Measurements from ENCODE around the gene UBL4A.

The UBL4A gene

GRCh38 chrX:154481911-154482601 lies 4.4 kb downstream of the UBL4A start:
- DNase-seq, result no peak

- DNase-seq, result no peak
Measured at GRCh38 chrX:154481195-154481594, 5.2 kb downstream of the UBL4A start.

GRCh38 chrX:154478728-154479622 lies 7.4 kb downstream of the UBL4A start, which contains the start of gene LAGE3:
Gene LAGE3 (minus strand): TSS chrX:154479281. CDS start chrX:154478915, 366 bp downstream.
- peak; percentile 81 for DNase-seq

GRCh38 chrX:154477891-154478477 lies 8.4 kb downstream of the UBL4A start:
- no peak for DNase-seq

- DNase-seq, result no peak
Measured at GRCh38 chrX:154476821-154477220, 9.6 kb downstream of the UBL4A start.

GRCh38 chrX:154473683-154474082 lies 12.7 kb downstream of the UBL4A start:
- DNase-seq, result no peak

GRCh38 chrX:154472685-154473632 lies 13.5 kb downstream of the UBL4A start:
- DNase-seq, result no peak

GRCh38 chrX:154471839-154472684 lies 14.4 kb downstream of the UBL4A start:
- no peak for DNase-seq

- no peak for DNase-seq
Measured at GRCh38 chrX:154470914-154471568, 15.4 kb downstream of the UBL4A start.

- no peak for DNase-seq
Measured at GRCh38 chrX:154470434-154470833, 16.0 kb downstream of the UBL4A start.

- no peak for DNase-seq
Measured at GRCh38 chrX:154469880-154470279, 16.5 kb downstream of the UBL4A start.

GRCh38 chrX:154469114-154469513 lies 17.3 kb downstream of the UBL4A start:
- no peak for DNase-seq

- DNase-seq, result no peak
Measured at GRCh38 chrX:154468217-154468616, 18.2 kb downstream of the UBL4A start.

- DNase-seq, result no peak
Measured at GRCh38 chrX:154467556-154467955, 18.9 kb downstream of the UBL4A start.

- DNase-seq, result no peak
Measured at GRCh38 chrX:154466907-154467306, 19.5 kb downstream of the UBL4A start.

- no peak for DNase-seq
Measured at GRCh38 chrX:154466036-154466435, 20.4 kb downstream of the UBL4A start.

- no peak for DNase-seq
Measured at GRCh38 chrX:154465601-154466000, 20.8 kb downstream of the UBL4A start.

GRCh38 chrX:154464806-154465365 lies 21.5 kb downstream of the UBL4A start:
- no peak for DNase-seq

GRCh38 chrX:154463611-154464220 lies 22.7 kb downstream of the UBL4A start:
- no peak for DNase-seq

- no peak for DNase-seq
Measured at GRCh38 chrX:154462396-154462795, 24.0 kb downstream of the UBL4A start.

All from fibroblast of skin of back (primary cell).